Activated naive CD4-positive, alpha-beta T cell (primary cell): Measurements from ENCODE around the gene ZNF57.
"Not testable (repeated sequence)": the region's sequence is repeated elsewhere in the genome, so short reads cannot be mapped to it uniquely, and the experiment has no call there.

Experiments used
- DNase-seq, 4 experiments: peaks; one replicate each; lab custom pipeline; 2025; lab: John Stamatoyannopoulos, UW

The ZNF57 gene

GRCh38 chr19:2896694-2897093 lies 4.0 kb upstream of the ZNF57 start:
- DNase-seq = no peak

GRCh38 chr19:2902590-2903218 lies 2.0 kb downstream of the ZNF57 start:
- no peak for DNase-seq

DNA sequence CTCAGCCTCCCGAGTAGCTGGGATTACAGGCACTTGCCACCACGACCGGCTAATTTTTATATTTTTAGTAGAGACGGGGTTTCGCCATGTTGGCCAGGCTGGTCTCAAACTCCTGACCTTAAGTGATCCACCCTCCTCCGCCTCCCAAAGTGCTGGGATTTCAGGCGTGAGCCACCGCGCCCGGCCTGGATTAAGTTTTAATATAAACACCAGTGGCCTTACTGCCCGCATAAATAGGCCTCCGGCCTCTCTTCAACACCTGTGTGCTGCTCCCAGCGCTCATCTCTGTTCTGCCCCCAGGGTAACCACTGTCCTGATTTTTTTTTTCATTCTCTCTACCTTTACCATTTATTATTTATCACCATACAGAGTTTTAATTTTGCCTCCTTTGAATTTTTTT lies 2.6 kb downstream of the ZNF57 start:
- not testable (repeated sequence) for DNase-seq

DNA sequence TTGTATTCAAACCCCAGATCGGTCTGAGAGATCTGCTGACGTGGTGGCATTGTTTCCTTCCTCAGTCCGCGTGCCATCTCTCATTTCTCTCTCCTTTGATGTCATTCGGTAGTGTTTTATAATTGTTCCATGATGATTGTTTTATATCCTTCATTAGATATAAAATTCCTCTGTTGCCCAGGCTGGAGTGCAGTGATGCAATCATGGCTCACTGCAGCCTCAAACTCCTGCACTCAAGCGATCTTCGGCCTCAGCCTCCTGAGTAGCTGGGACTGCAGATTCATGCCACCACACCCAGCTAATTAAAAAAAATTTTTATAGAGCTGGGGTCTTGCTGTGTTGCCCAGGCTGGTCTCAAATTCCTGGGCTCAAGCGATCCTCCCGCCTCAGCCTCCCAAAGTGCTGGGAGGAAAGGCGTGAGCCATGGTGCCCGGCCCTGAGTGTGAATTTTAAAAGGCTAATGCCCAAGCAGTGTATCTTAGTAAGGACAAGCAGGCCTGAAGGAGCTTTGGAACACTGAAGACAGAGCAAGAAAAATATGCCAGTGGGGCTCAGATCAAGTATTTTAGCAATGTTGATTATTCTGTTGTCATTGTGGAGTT lies 5.3 kb downstream of the ZNF57 start:
- no peak for DNase-seq

GRCh38 chr19:2906631-2907195 lies 6.0 kb downstream of the ZNF57 start:
- no peak for DNase-seq

- DNase-seq = no peak
Measured at GRCh38 chr19:2912306-2912705, 11.6 kb downstream of the ZNF57 start.

- no peak for DNase-seq
Measured at GRCh38 chr19:2917275-2918184, 16.8 kb downstream of the ZNF57 start.

- no peak for DNase-seq
Measured at GRCh38 chr19:2922987-2923386, 22.3 kb downstream of the ZNF57 start.

DNA sequence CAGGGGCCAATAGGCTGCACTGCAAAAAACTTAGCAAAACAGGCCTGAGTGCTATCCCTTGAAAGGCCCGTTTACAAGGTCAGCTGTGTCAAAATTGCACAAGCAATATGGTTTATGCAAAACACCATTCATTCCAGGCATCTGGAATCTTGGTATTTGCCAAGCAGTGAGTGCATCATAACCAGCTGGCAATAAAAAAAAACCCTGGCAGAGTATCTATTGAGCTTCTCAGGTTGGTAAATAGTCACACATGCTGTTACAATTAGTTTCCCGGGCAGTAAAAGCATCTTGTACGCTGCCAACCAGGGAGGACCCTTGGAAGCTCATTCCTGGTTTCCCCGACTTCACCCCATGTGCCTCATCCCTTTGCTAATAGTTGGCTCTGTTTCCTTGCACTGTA lies 22.8 kb downstream of the ZNF57 start:
- no peak for DNase-seq

- no peak for DNase-seq
Measured at GRCh38 chr19:2926341-2927031, 25.8 kb downstream of the ZNF57 start.

GRCh38 chr19:2927032-2927430 lies 26.3 kb downstream of the ZNF57 start:
- DNase-seq = no peak

GRCh38 chr19:2933490-2933910 lies 32.8 kb downstream of the ZNF57 start:
- DNase-seq = no peak

DNA sequence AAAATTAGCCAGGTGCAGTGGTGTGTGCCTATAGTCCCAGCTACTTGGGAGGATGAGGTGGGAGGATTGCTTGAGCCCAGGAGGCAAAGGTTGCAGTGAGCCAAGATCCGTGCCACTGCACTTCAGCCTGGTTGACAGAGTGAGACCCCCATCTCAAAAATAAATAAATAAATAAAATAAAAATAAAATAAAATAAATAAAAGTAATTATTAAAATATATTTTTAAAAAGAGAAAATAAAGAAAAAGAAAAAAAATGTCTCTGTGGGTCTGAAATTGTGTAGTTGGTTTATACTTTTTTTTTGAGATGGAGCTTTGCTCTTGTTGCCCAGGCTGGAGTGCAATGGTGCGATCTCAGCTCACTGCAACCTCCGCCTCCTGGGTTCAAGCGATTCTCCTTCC lies 35.1 kb downstream of the ZNF57 start:
- not testable (repeated sequence) for DNase-seq

DNA sequence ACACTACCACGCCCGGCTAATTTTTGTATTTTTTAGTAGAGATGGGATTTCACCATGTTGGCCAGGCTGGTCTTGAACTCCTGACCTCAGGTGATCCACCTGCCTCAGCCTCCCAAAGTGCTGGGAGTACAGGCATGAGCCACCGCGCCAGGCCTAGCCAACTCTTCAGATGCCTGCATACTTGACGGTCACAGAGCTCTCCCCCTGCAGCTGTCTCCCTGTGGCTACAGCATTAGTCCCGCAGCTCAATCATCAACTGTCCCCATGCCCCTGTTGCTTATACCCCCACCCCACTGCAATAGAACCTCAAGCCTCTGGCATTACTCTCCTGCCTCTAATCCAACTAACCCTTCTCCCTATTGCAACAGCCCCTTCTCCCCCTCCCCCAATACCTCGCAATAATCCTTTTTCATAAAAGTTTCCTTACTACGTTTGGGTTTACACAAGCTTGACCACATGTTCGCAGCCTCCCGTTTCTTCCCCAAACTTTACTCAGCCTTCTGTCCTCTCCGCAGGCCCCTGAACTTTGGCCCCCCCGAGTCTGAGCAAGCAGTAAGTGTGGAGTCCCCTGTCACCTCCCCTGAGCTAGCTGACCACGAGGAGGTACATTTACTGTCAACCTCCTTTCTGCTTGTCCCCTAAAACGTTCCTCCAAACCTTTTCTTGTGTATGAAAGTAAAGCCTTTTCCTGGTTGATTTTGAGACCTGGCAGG lies 42.4 kb downstream of the ZNF57 start:
- no peak for DNase-seq

DNA sequence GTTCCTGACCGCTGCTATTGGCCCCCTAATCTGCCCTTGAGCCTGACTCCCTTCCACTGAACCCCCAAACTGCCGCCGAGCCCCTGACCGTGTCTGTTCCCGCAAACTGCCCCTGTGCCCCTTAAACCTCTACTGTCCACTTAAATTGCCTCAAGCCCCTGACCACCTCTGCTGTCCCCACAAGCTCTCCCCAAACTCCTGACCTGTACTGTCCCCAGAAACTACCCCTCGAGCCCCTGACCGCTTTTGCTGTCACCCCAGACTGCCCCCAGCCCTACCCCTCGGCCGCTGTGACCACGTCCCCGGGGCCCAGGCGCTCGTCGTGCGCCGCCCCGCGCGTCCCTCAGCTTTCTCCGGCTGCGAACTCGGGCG lies 43.7 kb downstream of the ZNF57 start:
- DNase-seq = no peak

DNA sequence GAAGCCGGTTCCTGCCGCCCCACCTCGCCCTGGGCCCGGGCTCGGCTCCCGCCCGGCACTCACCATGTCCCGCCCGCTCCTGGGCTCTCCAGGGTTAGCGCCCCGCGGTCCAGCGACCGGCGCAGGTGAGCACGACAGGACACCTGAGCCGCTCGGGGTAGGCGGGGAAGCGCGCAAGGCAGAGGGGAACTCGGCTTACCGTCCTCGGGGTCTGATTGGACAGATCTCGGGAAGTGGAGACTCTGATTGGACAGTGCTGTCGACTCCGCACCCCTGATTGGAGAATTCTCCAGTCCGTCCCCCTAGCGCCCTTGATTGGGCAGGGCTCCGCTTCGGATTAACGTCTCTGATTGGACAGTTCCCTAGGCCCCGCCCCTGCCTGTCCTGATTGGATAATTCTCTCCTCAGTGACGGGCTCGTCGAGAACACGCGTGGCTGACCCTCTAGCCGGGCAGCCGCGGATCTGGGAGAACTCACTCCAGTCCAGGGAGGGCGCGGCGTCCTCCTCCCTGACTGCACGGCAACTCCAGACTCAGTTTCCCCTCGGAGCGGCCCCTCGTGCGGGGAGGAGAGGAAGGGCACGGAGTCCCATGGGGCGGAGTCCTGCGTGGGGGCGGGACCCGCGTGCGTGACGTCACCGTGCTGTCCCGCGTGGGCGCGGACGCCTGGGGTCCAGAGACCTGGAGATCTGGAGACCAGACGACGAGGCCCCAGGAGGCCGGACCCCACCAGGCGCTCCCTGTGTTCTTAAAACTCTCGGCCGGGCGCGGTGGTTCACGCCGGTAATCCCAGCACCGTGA lies 44.2 kb downstream of the ZNF57 start, which contains the start of gene ZNF77:
TSS of gene ZNF77 (minus strand) at position 197 of the 800 bp plus-strand sequence. CDS start at position 66, 131 bp downstream.
- peak; percentile 93 to 98 (median 96) for DNase-seq

- DNase-seq = no peak
Measured at GRCh38 chr19:2945575-2946184, 45.0 kb downstream of the ZNF57 start.

DNA sequence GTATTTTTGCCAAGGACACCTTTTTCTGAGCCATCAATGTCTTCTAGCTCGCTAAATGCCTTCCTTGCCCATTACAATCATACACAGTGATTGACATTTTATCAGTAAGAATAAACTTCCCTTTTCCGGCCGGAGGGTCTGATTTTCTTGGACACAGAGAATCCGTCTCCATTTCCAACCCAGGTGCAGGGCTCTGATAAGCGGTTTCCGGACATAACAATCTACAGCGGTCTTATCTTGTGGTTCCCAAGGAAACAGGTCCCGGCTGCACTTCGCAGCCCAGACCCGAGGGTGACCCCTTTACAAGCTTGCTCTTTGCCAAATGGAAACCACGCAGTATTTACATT lies 49.2 kb downstream of the ZNF57 start:
- DNase-seq = no peak

DNA sequence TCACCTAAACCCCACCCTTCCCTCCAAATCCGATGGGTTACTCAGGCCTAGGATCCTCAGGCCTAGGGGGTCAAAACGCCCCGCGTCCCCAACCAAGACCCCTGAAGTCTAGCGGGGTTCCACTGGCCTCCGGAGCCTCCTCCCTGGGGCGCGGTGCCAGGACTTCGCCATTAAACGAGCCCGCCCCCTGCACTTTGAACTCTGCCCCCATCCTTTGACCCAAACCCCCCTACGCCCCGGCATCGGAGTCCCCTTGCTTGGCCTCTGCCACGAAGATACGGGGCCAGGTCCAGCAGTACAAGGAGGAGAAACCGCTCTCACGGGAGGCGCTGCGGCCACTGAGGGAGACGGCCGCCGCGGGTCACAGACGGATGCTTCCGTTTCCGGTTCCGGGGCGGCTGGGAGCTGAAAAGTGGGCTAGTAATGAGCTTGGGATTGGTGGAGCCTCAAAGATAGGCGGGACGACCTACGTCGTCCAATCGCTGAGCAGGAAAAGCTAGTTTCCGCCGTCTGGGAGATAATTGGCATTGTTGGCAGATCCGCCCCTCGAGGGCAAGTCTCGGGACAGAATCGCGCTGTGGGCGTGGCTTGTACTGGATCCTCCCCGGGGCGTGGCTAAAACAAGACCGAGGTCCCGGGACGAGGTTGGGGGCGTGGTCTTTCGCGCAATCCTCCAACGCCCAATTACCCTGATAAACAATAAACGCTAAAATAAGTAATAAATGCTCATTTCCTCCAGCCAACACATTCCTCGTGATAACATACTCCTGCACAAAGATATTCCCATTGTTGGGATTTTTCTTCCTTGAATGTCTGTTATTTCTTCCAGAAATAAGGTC lies 49.8 kb downstream of the ZNF57 start:
- peak; percentile 98 to 100 (median 100) for DNase-seq
